Measurements from ENCODE around the gene KIF13A. TPM values are rescaled to one million over a fixed set of nuclear protein-coding genes. Genes with fewer than 3 reads are reported as not detected.

KIF13A gene
- total and polyA plus RNA-seq, 2 experiments from 2014 or later = 39.1 to 96.9 TPM

DNA sequence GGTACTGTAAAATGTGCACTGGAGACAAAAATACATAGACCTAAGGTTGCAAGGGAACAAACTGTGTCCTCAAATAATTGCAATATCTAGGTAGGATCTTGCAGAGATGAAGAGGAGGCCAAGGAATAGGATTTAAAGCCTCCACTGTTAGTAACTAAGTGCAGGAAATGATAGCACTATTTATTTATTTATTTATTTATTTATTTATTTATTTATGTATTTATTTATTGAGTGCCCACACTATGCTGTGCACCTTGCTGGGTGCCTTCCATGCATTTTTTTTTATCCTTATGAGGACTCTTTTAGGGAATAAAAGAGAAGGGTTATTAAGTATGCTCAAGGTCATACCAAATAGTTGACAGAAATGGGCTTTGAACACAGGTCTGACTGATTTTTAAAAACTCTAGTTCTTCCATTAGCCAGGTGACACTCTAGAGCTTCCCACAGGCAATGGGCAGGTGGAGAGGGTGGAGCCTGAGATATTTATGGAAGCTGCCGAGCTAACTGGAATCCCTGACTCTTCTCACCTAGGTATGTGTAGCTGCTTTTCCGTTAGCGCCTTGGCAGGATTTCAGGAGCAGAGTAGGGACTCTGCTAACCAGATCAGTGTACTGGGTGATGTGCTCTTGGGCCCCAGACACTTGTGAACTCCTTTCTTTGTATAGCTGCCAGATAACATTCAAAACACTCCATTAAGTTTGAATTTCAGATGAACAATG, 268.0 kb downstream of the KIF13A start:
- no peak for DNase-seq (ENCODE audit: low read depth in 1 of 2, low spot score in 1 of 2)
- H3K27me3 ChIP-seq = no peaks in the 10 kb centered on the region
- TF ChIP-seq, protein P1, sequence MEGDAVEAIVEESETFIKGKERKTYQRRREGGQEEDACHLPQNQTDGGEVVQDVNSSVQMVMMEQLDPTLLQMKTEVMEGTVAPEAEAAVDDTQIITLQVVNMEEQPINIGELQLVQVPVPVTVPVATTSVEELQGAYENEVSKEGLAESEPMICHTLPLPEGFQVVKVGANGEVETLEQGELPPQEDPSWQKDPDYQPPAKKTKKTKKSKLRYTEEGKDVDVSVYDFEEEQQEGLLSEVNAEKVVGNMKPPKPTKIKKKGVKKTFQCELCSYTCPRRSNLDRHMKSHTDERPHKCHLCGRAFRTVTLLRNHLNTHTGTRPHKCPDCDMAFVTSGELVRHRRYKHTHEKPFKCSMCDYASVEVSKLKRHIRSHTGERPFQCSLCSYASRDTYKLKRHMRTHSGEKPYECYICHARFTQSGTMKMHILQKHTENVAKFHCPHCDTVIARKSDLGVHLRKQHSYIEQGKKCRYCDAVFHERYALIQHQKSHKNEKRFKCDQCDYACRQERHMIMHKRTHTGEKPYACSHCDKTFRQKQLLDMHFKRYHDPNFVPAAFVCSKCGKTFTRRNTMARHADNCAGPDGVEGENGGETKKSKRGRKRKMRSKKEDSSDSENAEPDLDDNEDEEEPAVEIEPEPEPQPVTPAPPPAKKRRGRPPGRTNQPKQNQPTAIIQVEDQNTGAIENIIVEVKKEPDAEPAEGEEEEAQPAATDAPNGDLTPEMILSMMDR (IDR thresholded peaks at IDR 0.05; ENCODE audit: low read depth, low read length) = no peak

DNA sequence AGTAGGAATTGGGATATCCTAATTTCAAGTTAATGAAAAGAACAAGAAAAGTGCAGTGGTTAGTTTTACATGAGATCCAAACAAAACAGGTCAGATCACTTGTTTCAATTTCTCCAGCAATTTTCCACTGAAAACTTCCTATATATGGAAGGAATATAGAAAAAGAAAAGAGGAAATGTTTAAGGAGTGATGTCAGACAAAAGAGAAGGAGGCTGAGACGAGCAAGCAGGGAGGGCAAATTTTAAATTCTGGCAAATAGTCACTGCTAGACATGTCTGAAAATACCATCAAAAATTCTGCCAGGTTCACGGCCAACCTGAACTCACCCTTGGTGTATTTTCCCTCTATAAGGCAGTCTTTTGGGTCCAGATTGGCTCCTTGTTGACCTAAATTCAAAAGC, 271.2 kb downstream of the KIF13A start:
- Histone ChIP-seq H3K9me3 (ENCODE audit: low read depth) (no peaks in the 10 kb centered on the region), H3K36me3 (no peaks in the 10 kb centered on the region), H3K4me1 (ENCODE audit: low read depth) (no peaks in the 10 kb centered on the region), H3K4me3 (no peak overlapping the region), H3K27me3 (no peaks in the 10 kb centered on the region), H3K27ac (no peak overlapping the region)
- no peak for DNase-seq (ENCODE audit: low read depth in 1 of 2, low spot score in 1 of 2)
- TF ChIP-seq, protein P1 (IDR thresholded peaks at IDR 0.05; ENCODE audit: low read depth, low read length) = no peak

More for the DNA sequence above, 268.0 kb downstream of the KIF13A start:
- Histone ChIP-seq H3K4me1 (ENCODE audit: low read depth) (no peaks in the 10 kb centered on the region), H3K4me3 (no peak overlapping the region), H3K27ac (no peak overlapping the region), H3K36me3 (no peaks in the 10 kb centered on the region), H3K9me3 (ENCODE audit: low read depth) (no peaks in the 10 kb centered on the region)

DNA sequence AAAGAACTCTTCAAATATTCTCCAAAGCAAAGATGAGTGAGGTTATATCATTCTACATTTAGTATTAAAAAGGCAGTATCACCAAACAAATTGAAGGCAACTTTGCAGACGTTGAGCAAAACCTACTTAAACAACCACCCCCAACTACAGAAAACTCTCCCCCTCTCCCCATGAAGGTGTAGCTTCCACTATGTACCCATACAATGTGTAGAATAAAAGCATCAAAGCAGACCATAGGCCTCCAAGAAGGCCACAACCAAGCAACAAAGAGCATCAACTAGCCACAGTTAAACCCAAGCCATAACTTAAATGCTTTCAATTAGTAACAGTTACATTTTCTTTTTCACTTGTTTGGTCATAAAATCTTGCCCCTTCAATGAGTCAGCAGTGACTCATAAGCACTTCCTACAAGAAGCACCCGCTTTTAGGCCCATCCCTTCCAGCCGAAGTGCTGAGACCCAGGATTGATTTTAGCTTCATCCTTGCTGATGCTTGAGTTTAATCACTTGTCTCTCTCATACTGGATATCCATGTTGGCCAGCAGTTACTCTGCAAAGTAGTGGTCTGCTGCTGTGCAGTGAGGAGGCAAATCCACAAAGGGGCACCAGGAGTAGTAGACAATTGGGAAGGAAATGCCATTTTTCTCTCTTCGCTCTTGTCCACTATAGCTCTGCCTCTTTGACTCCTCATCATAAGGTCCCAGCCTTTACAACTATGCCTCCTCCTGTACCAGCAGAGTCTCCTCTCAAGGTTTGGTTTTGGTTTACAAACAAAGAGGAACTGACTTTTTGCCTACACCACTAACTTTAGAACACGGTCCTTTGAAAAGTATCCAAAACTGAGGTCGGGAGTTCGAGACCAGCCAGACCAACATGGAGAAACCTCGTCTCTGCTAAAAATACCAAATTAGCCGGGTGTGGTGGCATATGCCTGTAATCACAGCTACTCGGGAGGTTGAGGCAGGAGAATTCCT, 272.3 kb downstream of the KIF13A start:
- Histone ChIP-seq H3K9me3 (ENCODE audit: low read depth) (no peaks in the 10 kb centered on the region), H3K27me3 (no peaks in the 10 kb centered on the region), H3K27ac (no peak overlapping the region), H3K36me3 (no peaks in the 10 kb centered on the region), H3K4me3 (no peak overlapping the region), H3K4me1 (ENCODE audit: low read depth) (no peaks in the 10 kb centered on the region)
- DNase-seq (ENCODE audit: low read depth in 1 of 2, low spot score in 1 of 2) = peak in 1 of 2 donors; percentile 85
- TF ChIP-seq, protein P1 (IDR thresholded peaks at IDR 0.05; ENCODE audit: low read depth, low read length) = no peak

DNA sequence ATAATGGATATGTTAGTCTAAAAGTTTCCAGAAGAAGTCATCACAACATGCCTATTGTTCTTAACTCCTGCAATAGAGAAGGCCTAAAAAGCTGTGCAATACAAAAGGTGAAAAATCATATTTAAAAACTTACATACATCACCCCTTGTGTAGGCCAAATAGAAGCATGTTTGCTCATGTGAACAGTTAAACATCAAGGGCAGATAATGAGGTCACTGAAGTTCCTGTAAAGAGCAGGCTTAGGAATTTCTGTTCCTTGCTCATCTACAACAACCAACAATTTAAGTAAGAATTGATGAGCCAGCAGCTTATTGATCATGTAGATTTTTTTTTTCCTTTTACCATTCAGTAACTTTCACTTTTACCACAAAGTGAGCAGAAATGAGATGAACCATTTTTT, 273.3 kb downstream of the KIF13A start:
- Histone ChIP-seq H3K9me3 (ENCODE audit: low read depth) (no peaks in the 10 kb centered on the region), H3K36me3 (no peaks in the 10 kb centered on the region), H3K27ac (no peak overlapping the region), H3K27me3 (no peaks in the 10 kb centered on the region), H3K4me3 (no peak overlapping the region), H3K4me1 (ENCODE audit: low read depth) (no peaks in the 10 kb centered on the region)
- DNase-seq (ENCODE audit: low read depth in 1 of 2, low spot score in 1 of 2) = no peak
- TF ChIP-seq, protein P1 (IDR thresholded peaks at IDR 0.05; ENCODE audit: low read depth, low read length) = no peak

DNA sequence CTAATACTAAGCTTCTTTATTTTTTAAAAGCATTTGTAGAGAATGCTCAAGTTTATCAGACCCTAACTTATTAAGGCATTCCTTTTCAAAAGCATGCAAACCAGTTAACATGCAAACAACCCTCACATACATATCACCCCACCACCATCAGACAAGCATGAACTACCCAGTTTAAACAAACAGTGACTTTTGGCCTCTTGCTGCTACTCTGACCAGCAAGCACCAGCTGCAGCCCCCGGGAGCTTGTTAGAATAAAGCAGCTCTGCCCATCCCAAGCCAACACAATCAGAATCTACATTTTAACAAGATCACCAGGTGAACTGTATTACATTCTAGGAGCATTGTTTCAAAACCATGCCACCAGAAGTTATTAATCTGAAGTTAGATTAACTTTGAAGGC, 274.9 kb downstream of the KIF13A start:
- no peaks in the 10 kb centered on the region for H3K36me3 ChIP-seq
- no peak for DNase-seq (ENCODE audit: low read depth in 1 of 2, low spot score in 1 of 2)
- no peaks in the 10 kb centered on the region for H3K4me1 ChIP-seq (ENCODE audit: low read depth)
- no peaks in the 10 kb centered on the region for H3K9me3 ChIP-seq (ENCODE audit: low read depth)
- H3K27me3 ChIP-seq = no peaks in the 10 kb centered on the region
- H3K27ac ChIP-seq = no peak overlapping the region
- no peak overlapping the region for H3K4me3 ChIP-seq
- TF ChIP-seq, protein P1 (IDR thresholded peaks at IDR 0.05; ENCODE audit: low read depth, low read length) = no peak
